IMR-90 (cell line): ENCODE results near the gene NIPBL. TPM values are rescaled to one million over a fixed set of nuclear protein-coding genes. Genes with fewer than 3 reads are reported as not detected.

Source experiments
- ATAC-seq: fragments of 200-7000 bp; cut with Tn5 transposase; 2 replicates; pipeline ENCODE4 v1.9.1; 2020; ENCODE audit warnings: low read depth, mild to moderate bottlenecking, moderate library complexity
- BruUV-seq: library from RNA; stranded (reverse); fragments of 400-500 nt; replicated peaks from 2 replicates; lab custom pipeline; 2021; lab: Mats Ljungman, UMichigan
- CTCF ChIA-PET: fragments of 300-600 bp; formaldehyde crosslinking; extraction: SDS; loops from one replicate; lab custom pipeline; 2021; ENCODE audit warnings: antibody characterized with exemption; lab: Yijun Ruan, JAX
- POLR2A ChIA-PET: fragments of 300-600 bp; sonication (Branson Sonifier 250); formaldehyde crosslinking; loops from one replicate; lab custom pipeline; 2022; ENCODE audit warnings: antibody characterized with exemption; ENCODE audit not compliant: unreplicated experiment; lab: Charles Lee
- DNase-seq: peaks from one replicate; pipeline ENCODE4 v3.0.0; 2013
- H2AFZ ChIP-seq: replicated peaks from 2 replicates; pipeline ENCODE3; 2013; ENCODE audit warnings: low read length, mild to moderate bottlenecking; ENCODE audit not compliant: poor library complexity
- H2AK5ac ChIP-seq: 2 replicates; pipeline ENCODE4 v1.6.1; 2013; ENCODE audit warnings: low read depth, low read length, inconsistent platforms
- H2AK9ac ChIP-seq: replicated peaks from 2 replicates; pipeline ENCODE3; 2013; ENCODE audit warnings: mild to moderate bottlenecking, low read depth, low read length, moderate library complexity; ENCODE audit not compliant: poor library complexity
- H2BK120ac ChIP-seq: 2 replicates; pipeline ENCODE4 v1.6.1; 2013; ENCODE audit warnings: low read depth, low read length, inconsistent platforms
- H2BK15ac ChIP-seq: 3 replicates; pipeline ENCODE4 v1.6.1; 2013; ENCODE audit warnings: low read depth, low read length, inconsistent platforms
- H2BK20ac ChIP-seq: 2 replicates; pipeline ENCODE4 v1.6.1; 2013; ENCODE audit warnings: low read depth, mild to moderate bottlenecking, inconsistent platforms, low read length, moderate library complexity
- H2BK5ac ChIP-seq: 2 replicates; pipeline ENCODE4 v1.6.1; 2013; ENCODE audit warnings: mild to moderate bottlenecking, low read depth, low read length, inconsistent platforms; ENCODE audit not compliant: poor library complexity, severe bottlenecking
- H3K14ac ChIP-seq: replicated peaks from 2 replicates; pipeline ENCODE4 v1.6.1; 2013; ENCODE audit warnings: low read depth, low read length, inconsistent platforms
- H3K18ac ChIP-seq: 2 replicates; pipeline ENCODE4 v1.6.1; 2013; ENCODE audit warnings: low read depth, low read length, control low read depth
- H3K23ac ChIP-seq: 2 replicates; pipeline ENCODE4 v1.6.1; 2013; ENCODE audit warnings: low read depth, low read length, inconsistent platforms
- H3K27ac ChIP-seq: 2 replicates; pipeline ENCODE4 v1.5.1; 2013; ENCODE audit warnings: mild to moderate bottlenecking, control low read depth, low read length; ENCODE audit not compliant: insufficient read depth
- H3K27me3 ChIP-seq: 2 replicates; pipeline ENCODE4 v1.6.1; 2013; ENCODE audit warnings: low read length; ENCODE audit not compliant: control insufficient read depth, insufficient read depth
- H3K36me3 ChIP-seq: 2 replicates; pipeline ENCODE4 v1.6.1; 2013; ENCODE audit warnings: low read length, mixed read lengths; ENCODE audit not compliant: control insufficient read depth, insufficient read depth
- H3K4ac ChIP-seq: 2 replicates; pipeline ENCODE4 v1.6.1; 2013; ENCODE audit warnings: low read depth, low read length, inconsistent platforms
- H3K4me1 ChIP-seq: 2 replicates; pipeline ENCODE4 v1.6.1; 2013; ENCODE audit warnings: low read length, mixed read lengths; ENCODE audit not compliant: control insufficient read depth, insufficient read depth
- H3K4me2 ChIP-seq: 2 replicates; pipeline ENCODE4 v1.6.1; 2013; ENCODE audit warnings: low read depth, mild to moderate bottlenecking, control low read depth, low read length, moderate library complexity
- H3K4me3 ChIP-seq: 2 replicates; pipeline ENCODE4 v1.5.1; 2013; ENCODE audit warnings: low read depth, mild to moderate bottlenecking, control low read depth, low read length, moderate library complexity; ENCODE audit not compliant: insufficient read depth
- H3K56ac ChIP-seq: 2 replicates; pipeline ENCODE4 v1.6.1; 2013; ENCODE audit warnings: low read length, inconsistent platforms; ENCODE audit not compliant: insufficient read depth; ENCODE audit errors: extremely low read depth
- H3K79me1 ChIP-seq, 2 experiments: 2 replicates each; pipeline ENCODE4 v1.6.1; 2013; ENCODE audit warnings: low read length in 2 of 2, inconsistent platforms in 1 of 2, low read depth in 1 of 2
- H3K9ac ChIP-seq: 2 replicates; pipeline ENCODE4 v1.6.1; 2013; ENCODE audit warnings: low read depth, low read length, control low read depth
- H3K9me1 ChIP-seq: 2 replicates; pipeline ENCODE4 v1.6.1; 2013; ENCODE audit warnings: low read length, inconsistent platforms; ENCODE audit not compliant: insufficient read depth
- H3K9me3 ChIP-seq: 2 replicates; pipeline ENCODE4 v1.6.1; 2013; ENCODE audit warnings: low read length; ENCODE audit not compliant: control insufficient read depth, insufficient read depth
- H4K20me1 ChIP-seq: 2 replicates; pipeline ENCODE4 v1.6.1; 2013; ENCODE audit warnings: low read length, inconsistent platforms; ENCODE audit not compliant: insufficient read depth
- H4K5ac ChIP-seq: 2 replicates; pipeline ENCODE4 v1.6.1; 2013; ENCODE audit warnings: mild to moderate bottlenecking, low read depth, low read length, control low read depth
- H4K8ac ChIP-seq, 2 experiments: 2 replicates each; pipeline ENCODE4 v1.6.1; 2013; ENCODE audit warnings: low read depth in 2 of 2, low read length in 2 of 2, control low read depth in 1 of 2, inconsistent platforms in 1 of 2
- H4K91ac ChIP-seq: 2 replicates; pipeline ENCODE4 v1.6.1; 2013; ENCODE audit warnings: low read depth, low read length, inconsistent platforms; ENCODE audit not compliant: insufficient read depth
- BHLHE40 ChIP-seq: fragments of 150-350 bp; IDR thresholded peaks from 2 replicates; pipeline ENCODE4 v1.6.1; 2016; ENCODE audit warnings: mild to moderate bottlenecking, low read depth, low read length
- CEBPB ChIP-seq: IDR thresholded peaks from 2 replicates; pipeline ENCODE4 v1.6.1; 2012; ENCODE audit warnings: low read depth, low read length, improper control_type of control experiment
- ELK1 ChIP-seq: fragments of 150-350 bp; IDR thresholded peaks from 2 replicates; pipeline ENCODE4 v1.6.1; 2016; ENCODE audit warnings: low read depth, mild to moderate bottlenecking, low read length, moderate library complexity, borderline replicate concordance
- FOS ChIP-seq: fragments of 150-350 bp; IDR thresholded peaks from 2 replicates; pipeline ENCODE4 v1.6.1; 2016; ENCODE audit warnings: low read depth, low read length
- MAFK ChIP-seq: IDR thresholded peaks from 2 replicates; pipeline ENCODE4 v1.6.1; 2012; ENCODE audit warnings: low read depth, low read length, improper control_type of control experiment
- MAZ ChIP-seq: IDR thresholded peaks from 2 replicates; pipeline ENCODE4 v1.6.1; 2012; ENCODE audit warnings: low read depth, mild to moderate bottlenecking, low read length, improper control_type of control experiment, moderate library complexity, borderline replicate concordance
- MXI1 ChIP-seq: IDR thresholded peaks from 2 replicates; pipeline ENCODE4 v1.6.1; 2012; ENCODE audit warnings: low read depth, mild to moderate bottlenecking, low read length, moderate library complexity, borderline replicate concordance
- NFE2L2 ChIP-seq: fragments of 150-350 bp; IDR thresholded peaks from 2 replicates; pipeline ENCODE4 v1.6.1; 2016; ENCODE audit warnings: low read depth, mild to moderate bottlenecking, low read length
- POLR2A ChIP-seq: IDR thresholded peaks from 2 replicates; pipeline ENCODE4 v1.6.1; 2012; ENCODE audit warnings: mild to moderate bottlenecking, low read depth, low read length
- RAD21 ChIP-seq: IDR thresholded peaks from 2 replicates; pipeline ENCODE4 v1.6.1; 2012; ENCODE audit warnings: low read length, improper control_type of control experiment
- RCOR1 ChIP-seq: IDR thresholded peaks from 2 replicates; pipeline ENCODE4 v1.6.1; 2012; ENCODE audit warnings: mild to moderate bottlenecking, low read length, improper control_type of control experiment; ENCODE audit not compliant: insufficient replicate concordance
- RFX5 ChIP-seq: IDR thresholded peaks from 2 replicates; pipeline ENCODE4 v1.8.0; 2012; ENCODE audit warnings: low read depth, mild to moderate bottlenecking, low read length, moderate library complexity
- SMC3 ChIP-seq: fragments of 150-350 bp; IDR thresholded peaks from 2 replicates; pipeline ENCODE4 v1.6.1; 2016; ENCODE audit warnings: low read depth, mild to moderate bottlenecking, antibody characterized with exemption, low read length, moderate library complexity
- USF2 ChIP-seq: fragments of 150-350 bp; IDR thresholded peaks from 2 replicates; pipeline ENCODE4 v1.6.1; 2017; ENCODE audit warnings: mild to moderate bottlenecking, antibody characterized with exemption, low read length, low read depth
- WGBS, 2 experiments: methylation state at CpG; one replicate each; pipeline versions ENCODE4 v1.1.5 to v1.1.7; 2013; ENCODE audit warnings: missing lambda C conversion rate in 2 of 2; ENCODE audit not compliant: insufficient read length in 1 of 2; ENCODE audit errors: extremely low coverage in 2 of 2; 5-methylcytosine and 5-hydroxymethylcytosine counted together
- dilution Hi-C: fragments of 300-500 bp; cut with HindIII; formaldehyde crosslinking; loops from one replicate; pipeline ENCODE4 v1.14.3; 2018; ENCODE audit warnings: low sequenced_read_pairs; ENCODE audit not compliant: unreplicated experiment
- in situ Hi-C: fragments of 300-500 bp; cut with MboI; formaldehyde crosslinking; loops from 3 replicates; pipeline ENCODE4 v1.14.3; 2019; ENCODE audit warnings: low sequenced_read_pairs, inconsistent platforms, mixed read lengths
- intact Hi-C: fragments of 100-400 bp; cut with micrococcal nuclease; formaldehyde crosslinking; loops from 2 replicates; pipeline ENCODE4 v1.10.0; 2022
- polyA plus RNA-seq, 3 experiments: library from polyadenylated mRNA; depleted of rRNA; stranded (reverse); fragments of >200 nt; gene quantifications; 2 replicates each; pipeline ENCODE4 v1.2.3, GENCODE V29; 2012; ENCODE audit warnings: low replicate concordance in 1 of 3
- total RNA-seq: library from RNA; depleted of rRNA; stranded (reverse); fragments of >200 nt; gene quantifications from 2 replicates; pipeline ENCODE4 v1.2.3, GENCODE V29; 2012
- TF ChIP-seq, protein P1 (sequence below): conservative IDR thresholded peaks from 2 replicates; pipeline ENCODE4 v1.5.1; 2012; ENCODE audit warnings: mild to moderate bottlenecking, low read depth, low read length, improper control_type of control experiment

The NIPBL gene
- total and polyA plus RNA-seq, 2 of the 4 experiments (the other 2 are of a cell fraction) = 8.4 to 46.4 TPM

GRCh38 chr5:36879274-36880033 lies 2.9 kb downstream of the NIPBL start:
- H3K4me2 ChIP-seq = peak overlapping the region; percentile 98
- H3K9ac ChIP-seq = peak overlapping the region; percentile 91; the same call in 1 of the 2 replicates
- no peak overlapping the region for H2BK20ac ChIP-seq
- H2AK9ac ChIP-seq = no peak overlapping the region
- H3K18ac ChIP-seq = no peak overlapping the region
- no peak overlapping the region for H2AFZ ChIP-seq
- DNase-seq (no peak), ATAC-seq (no peak)
- H2BK15ac ChIP-seq = no peak overlapping the region
- H3K36me3 ChIP-seq = no peaks in the 10 kb centered on the region
- H4K5ac ChIP-seq = no peak overlapping the region
- no TSS peak for BruUV-seq
- H4K91ac ChIP-seq = no peak overlapping the region
- H2AK5ac ChIP-seq = no peak overlapping the region
- H3K4me1 ChIP-seq = no peaks in the 10 kb centered on the region
- H2BK5ac ChIP-seq = peak overlapping the region; percentile 8
- in situ Hi-C loops (loop anchor here (5.0 kb wide), 1 partner anchor 63 kb away; no protein-coding TSS in a partner anchor), dilution Hi-C loops (no loop called here), intact Hi-C loops (loop anchor here (5.0 to 10.0 kb wide), 4 partner anchors 48 to 727 kb away; partner anchors contain the start of genes LMBRD2, NADK2 and SKP2)
- no peak overlapping the region; the same call in 1 of the 2 replicates for H3K4me3 ChIP-seq
- H3K27me3 ChIP-seq = no peaks in the 10 kb centered on the region
- no peak overlapping the region for H3K14ac ChIP-seq
- no CpG with 5 or more reads among the region's 2 CpGs for WGBS, 2 experiments
- H4K20me1 ChIP-seq = peaks cover 70% of the 10 kb centered on the region
- no peak overlapping the region for H3K4ac ChIP-seq
- H3K9me3 ChIP-seq = no peaks in the 10 kb centered on the region
- peaks cover 3 to 33% of the 10 kb centered on the region in 2 experiments; a peak in 3 of 4 replicates for H3K79me1 ChIP-seq
- H3K27ac ChIP-seq = no peak overlapping the region
- no peak overlapping the region for H4K8ac ChIP-seq
- H3K23ac ChIP-seq = no peak overlapping the region
- ChIA-PET POLR2A (no interaction called here), CTCF (no interaction called here)
- no peak overlapping the region for H2BK120ac ChIP-seq
- no peaks in the 10 kb centered on the region for H3K9me1 ChIP-seq
- no peak overlapping the region for H3K56ac ChIP-seq
- TF ChIP-seq, protein P1, sequence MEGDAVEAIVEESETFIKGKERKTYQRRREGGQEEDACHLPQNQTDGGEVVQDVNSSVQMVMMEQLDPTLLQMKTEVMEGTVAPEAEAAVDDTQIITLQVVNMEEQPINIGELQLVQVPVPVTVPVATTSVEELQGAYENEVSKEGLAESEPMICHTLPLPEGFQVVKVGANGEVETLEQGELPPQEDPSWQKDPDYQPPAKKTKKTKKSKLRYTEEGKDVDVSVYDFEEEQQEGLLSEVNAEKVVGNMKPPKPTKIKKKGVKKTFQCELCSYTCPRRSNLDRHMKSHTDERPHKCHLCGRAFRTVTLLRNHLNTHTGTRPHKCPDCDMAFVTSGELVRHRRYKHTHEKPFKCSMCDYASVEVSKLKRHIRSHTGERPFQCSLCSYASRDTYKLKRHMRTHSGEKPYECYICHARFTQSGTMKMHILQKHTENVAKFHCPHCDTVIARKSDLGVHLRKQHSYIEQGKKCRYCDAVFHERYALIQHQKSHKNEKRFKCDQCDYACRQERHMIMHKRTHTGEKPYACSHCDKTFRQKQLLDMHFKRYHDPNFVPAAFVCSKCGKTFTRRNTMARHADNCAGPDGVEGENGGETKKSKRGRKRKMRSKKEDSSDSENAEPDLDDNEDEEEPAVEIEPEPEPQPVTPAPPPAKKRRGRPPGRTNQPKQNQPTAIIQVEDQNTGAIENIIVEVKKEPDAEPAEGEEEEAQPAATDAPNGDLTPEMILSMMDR = no peak
- no peak for TF ChIP-seq MXI1
- no peak for TF ChIP-seq RAD21
- no peak for TF ChIP-seq ELK1
- TF ChIP-seq MAZ = no peak
- no peak for TF ChIP-seq SMC3
- no peak for TF ChIP-seq RCOR1
- TF ChIP-seq FOS = no peak
- no peak for TF ChIP-seq RFX5
- no peak for TF ChIP-seq BHLHE40
- TF ChIP-seq USF2 = no peak
- TF ChIP-seq MAFK = no peak
- TF ChIP-seq POLR2A = no peak
- no peak for TF ChIP-seq CEBPB
- no peak for TF ChIP-seq NFE2L2
